ENCODE results near the gene SLC51A. TPM values are rescaled to one million over a fixed set of nuclear protein-coding genes. Genes with fewer than 3 reads are reported as not detected.

SLC51A gene
- total and polyA plus RNA-seq, 9 of the 15 experiments (the other 6 are each of a cell fraction or from before 2014, with no cell fraction given), result 0.35 to 0.38 TPM; not detected in 7

DNA sequence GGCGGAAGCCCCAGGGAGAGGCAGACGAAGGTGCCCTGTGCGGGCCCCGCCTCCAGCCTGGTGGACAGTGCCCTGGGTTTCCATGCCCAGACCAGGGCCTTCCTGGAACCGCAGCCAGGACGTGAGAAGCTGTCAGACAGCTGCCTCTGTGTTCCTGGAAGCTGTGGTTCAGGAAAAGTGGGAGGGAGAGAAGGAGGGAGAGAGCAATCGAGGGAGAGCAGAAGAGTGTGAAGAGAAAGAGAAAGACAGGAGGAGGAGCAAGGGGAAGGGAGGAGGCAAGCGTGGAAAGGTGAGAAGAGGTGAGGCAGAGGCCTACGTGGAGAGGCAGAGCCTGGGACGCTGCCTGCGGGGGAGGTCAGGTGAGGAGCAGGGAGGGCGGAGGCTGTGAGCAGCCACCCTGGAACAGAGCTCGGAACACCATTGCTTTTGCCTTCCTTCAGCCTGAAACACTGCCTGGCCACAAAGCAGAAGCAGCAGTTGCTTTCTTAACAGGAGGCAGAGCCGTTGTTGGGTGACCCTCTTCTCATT, 23.7 kb upstream of the SLC51A start (continued):
- TF ChIP-seq ESRRA (IDR thresholded peaks at IDR 0.05; ENCODE audit: borderline replicate concordance, low read depth) (no peak), SETDB1 (IDR thresholded peaks at IDR 0.05; ENCODE audit: low read length) (no peak), NFYB (IDR thresholded peaks at IDR 0.05; ENCODE audit: extremely low read depth, insufficient read length) (no peak), DACH1 (IDR thresholded peaks at IDR 0.05; ENCODE audit: partially characterized antibody) (no peak), ETV5 (CRISPR knock-in tag; IDR thresholded peaks at IDR 0.05; ENCODE audit: low read depth) (no peak), HDAC3 (IDR thresholded peaks at IDR 0.05; ENCODE audit: borderline replicate concordance, partially characterized antibody) (no peak), DNMT1 (IDR thresholded peaks at IDR 0.05) (no peak), CXXC5 (CRISPR knock-in tag; IDR thresholded peaks at IDR 0.05) (0 out of 2 replicates have a peak, but pooled peaks have one; percentile 54), TEAD2 (tag; IDR thresholded peaks at IDR 0.05) (no peak)
- TF ChIP-seq, protein P1, sequence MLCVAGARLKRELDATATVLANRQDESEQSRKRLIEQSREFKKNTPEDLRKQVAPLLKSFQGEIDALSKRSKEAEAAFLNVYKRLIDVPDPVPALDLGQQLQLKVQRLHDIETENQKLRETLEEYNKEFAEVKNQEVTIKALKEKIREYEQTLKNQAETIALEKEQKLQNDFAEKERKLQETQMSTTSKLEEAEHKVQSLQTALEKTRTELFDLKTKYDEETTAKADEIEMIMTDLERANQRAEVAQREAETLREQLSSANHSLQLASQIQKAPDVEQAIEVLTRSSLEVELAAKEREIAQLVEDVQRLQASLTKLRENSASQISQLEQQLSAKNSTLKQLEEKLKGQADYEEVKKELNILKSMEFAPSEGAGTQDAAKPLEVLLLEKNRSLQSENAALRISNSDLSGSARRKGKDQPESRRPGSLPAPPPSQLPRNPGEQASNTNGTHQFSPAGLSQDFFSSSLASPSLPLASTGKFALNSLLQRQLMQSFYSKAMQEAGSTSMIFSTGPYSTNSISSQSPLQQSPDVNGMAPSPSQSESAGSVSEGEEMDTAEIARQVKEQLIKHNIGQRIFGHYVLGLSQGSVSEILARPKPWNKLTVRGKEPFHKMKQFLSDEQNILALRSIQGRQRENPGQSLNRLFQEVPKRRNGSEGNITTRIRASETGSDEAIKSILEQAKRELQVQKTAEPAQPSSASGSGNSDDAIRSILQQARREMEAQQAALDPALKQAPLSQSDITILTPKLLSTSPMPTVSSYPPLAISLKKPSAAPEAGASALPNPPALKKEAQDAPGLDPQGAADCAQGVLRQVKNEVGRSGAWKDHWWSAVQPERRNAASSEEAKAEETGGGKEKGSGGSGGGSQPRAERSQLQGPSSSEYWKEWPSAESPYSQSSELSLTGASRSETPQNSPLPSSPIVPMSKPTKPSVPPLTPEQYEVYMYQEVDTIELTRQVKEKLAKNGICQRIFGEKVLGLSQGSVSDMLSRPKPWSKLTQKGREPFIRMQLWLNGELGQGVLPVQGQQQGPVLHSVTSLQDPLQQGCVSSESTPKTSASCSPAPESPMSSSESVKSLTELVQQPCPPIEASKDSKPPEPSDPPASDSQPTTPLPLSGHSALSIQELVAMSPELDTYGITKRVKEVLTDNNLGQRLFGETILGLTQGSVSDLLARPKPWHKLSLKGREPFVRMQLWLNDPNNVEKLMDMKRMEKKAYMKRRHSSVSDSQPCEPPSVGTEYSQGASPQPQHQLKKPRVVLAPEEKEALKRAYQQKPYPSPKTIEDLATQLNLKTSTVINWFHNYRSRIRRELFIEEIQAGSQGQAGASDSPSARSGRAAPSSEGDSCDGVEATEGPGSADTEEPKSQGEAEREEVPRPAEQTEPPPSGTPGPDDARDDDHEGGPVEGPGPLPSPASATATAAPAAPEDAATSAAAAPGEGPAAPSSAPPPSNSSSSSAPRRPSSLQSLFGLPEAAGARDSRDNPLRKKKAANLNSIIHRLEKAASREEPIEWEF (CRISPR knock-in tag; IDR thresholded peaks at IDR 0.05), result no peak
- TF ChIP-seq, protein P2, sequence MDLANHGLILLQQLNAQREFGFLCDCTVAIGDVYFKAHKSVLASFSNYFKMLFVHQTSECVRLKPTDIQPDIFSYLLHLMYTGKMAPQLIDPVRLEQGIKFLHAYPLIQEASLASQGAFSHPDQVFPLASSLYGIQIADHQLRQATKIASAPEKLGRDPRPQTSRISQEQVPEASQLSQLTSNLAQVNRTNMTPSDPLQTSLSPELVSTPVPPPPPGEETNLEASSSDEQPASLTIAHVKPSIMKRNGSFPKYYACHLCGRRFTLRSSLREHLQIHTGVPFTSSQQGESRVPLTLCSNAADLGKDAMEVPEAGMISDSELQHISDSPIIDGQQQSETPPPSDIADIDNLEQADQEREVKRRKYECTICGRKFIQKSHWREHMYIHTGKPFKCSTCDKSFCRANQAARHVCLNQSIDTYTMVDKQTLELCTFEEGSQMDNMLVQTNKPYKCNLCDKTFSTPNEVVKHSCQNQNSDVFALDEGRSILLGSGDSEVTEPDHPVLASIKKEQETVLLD (IDR thresholded peaks at IDR 0.05), result no peak; the same call in 1 of the 2 replicates
- TF ChIP-seq, protein P3, sequence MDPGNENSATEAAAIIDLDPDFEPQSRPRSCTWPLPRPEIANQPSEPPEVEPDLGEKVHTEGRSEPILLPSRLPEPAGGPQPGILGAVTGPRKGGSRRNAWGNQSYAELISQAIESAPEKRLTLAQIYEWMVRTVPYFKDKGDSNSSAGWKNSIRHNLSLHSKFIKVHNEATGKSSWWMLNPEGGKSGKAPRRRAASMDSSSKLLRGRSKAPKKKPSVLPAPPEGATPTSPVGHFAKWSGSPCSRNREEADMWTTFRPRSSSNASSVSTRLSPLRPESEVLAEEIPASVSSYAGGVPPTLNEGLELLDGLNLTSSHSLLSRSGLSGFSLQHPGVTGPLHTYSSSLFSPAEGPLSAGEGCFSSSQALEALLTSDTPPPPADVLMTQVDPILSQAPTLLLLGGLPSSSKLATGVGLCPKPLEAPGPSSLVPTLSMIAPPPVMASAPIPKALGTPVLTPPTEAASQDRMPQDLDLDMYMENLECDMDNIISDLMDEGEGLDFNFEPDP (CRISPR knock-in tag; IDR thresholded peaks at IDR 0.05), result no peak
- TF ChIP-seq, protein P4, sequence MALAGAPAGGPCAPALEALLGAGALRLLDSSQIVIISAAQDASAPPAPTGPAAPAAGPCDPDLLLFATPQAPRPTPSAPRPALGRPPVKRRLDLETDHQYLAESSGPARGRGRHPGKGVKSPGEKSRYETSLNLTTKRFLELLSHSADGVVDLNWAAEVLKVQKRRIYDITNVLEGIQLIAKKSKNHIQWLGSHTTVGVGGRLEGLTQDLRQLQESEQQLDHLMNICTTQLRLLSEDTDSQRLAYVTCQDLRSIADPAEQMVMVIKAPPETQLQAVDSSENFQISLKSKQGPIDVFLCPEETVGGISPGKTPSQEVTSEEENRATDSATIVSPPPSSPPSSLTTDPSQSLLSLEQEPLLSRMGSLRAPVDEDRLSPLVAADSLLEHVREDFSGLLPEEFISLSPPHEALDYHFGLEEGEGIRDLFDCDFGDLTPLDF (CRISPR knock-in tag; IDR thresholded peaks at IDR 0.05), result no peak
- TF ChIP-seq, protein P5, sequence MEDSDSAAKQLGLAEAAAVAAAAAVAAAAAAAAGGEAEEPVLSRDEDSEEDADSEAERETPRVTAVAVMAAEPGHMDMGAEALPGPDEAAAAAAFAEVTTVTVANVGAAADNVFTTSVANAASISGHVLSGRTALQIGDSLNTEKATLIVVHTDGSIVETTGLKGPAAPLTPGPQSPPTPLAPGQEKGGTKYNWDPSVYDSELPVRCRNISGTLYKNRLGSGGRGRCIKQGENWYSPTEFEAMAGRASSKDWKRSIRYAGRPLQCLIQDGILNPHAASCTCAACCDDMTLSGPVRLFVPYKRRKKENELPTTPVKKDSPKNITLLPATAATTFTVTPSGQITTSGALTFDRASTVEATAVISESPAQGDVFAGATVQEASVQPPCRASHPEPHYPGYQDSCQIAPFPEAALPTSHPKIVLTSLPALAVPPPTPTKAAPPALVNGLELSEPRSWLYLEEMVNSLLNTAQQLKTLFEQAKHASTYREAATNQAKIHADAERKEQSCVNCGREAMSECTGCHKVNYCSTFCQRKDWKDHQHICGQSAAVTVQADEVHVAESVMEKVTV (CRISPR knock-in tag; IDR thresholded peaks at IDR 0.05), result no peak

All from K562 (cell line).